Measurements from ENCODE around the gene CSMD2.
A peak's percentile ranks its signal among the peaks of the same experiment; 100 is the strongest.

The CSMD2 gene

GRCh38 chr1:33657833-33658232 is 507.2 kb downstream of the CSMD2 start:
- no peak for DNase-seq

- DNase-seq = no peak
These were observed 508.5 kb downstream of the CSMD2 start for GRCh38 chr1:33656467-33657005.

GRCh38 chr1:33655496-33655895 is 509.5 kb downstream of the CSMD2 start:
- no peak for DNase-seq

- no peak for DNase-seq
These were observed 510.7 kb downstream of the CSMD2 start for GRCh38 chr1:33654267-33654834.

- DNase-seq = no peak
These were observed 511.8 kb downstream of the CSMD2 start for GRCh38 chr1:33653226-33653625.

- no peak for DNase-seq
These were observed 514.3 kb downstream of the CSMD2 start for GRCh38 chr1:33650708-33651107.

GRCh38 chr1:33649759-33650158 is 515.3 kb downstream of the CSMD2 start:
- DNase-seq = no peak

GRCh38 chr1:33643216-33643615 is 521.8 kb downstream of the CSMD2 start:
- no peak for DNase-seq

- no peak for DNase-seq
These were observed 523.8 kb downstream of the CSMD2 start for GRCh38 chr1:33641104-33641830.

GRCh38 chr1:33640114-33640660 is 524.8 kb downstream of the CSMD2 start:
- no peak for DNase-seq

- no peak for DNase-seq
These were observed 527.1 kb downstream of the CSMD2 start for GRCh38 chr1:33637846-33638440.

GRCh38 chr1:33636209-33636608 is 528.8 kb downstream of the CSMD2 start:
- no peak for DNase-seq

- no peak for DNase-seq
These were observed 529.6 kb downstream of the CSMD2 start for GRCh38 chr1:33635336-33636012.

- DNase-seq = peak; percentile 10
These were observed 530.2 kb downstream of the CSMD2 start for GRCh38 chr1:33634806-33635205.

- no peak for DNase-seq
These were observed 530.9 kb downstream of the CSMD2 start for GRCh38 chr1:33634143-33634542.

GRCh38 chr1:33633019-33633801 is 531.8 kb downstream of the CSMD2 start:
- DNase-seq = peak; percentile 76

- DNase-seq = no peak
These were observed 534.3 kb downstream of the CSMD2 start for GRCh38 chr1:33630686-33631085.

- DNase-seq = no peak
These were observed 538.2 kb downstream of the CSMD2 start for GRCh38 chr1:33626801-33627200.

- DNase-seq = no peak
These were observed 539.8 kb downstream of the CSMD2 start for GRCh38 chr1:33624991-33625870.

- no peak for DNase-seq
These were observed 540.6 kb downstream of the CSMD2 start for GRCh38 chr1:33624261-33624990.

- no peak for DNase-seq
These were observed 541.2 kb downstream of the CSMD2 start for GRCh38 chr1:33623811-33624210.
